OCI-LY7 (cell line): ENCODE measurements around the gene SKA2.

ENCODE experiments used
- EZH2phosphoT487 ChIP-seq: fragments of 200-600 bp; sonication (generic); IDR thresholded peaks from 2 replicates; pipeline ENCODE4 v1.6.1; 2018; ENCODE audit warnings: low read depth, borderline replicate concordance, mild to moderate bottlenecking, mixed run types, antibody characterized with exemption, low read length, moderate library complexity, mixed read lengths
- TF ChIP-seq, protein P1 (sequence below): fragments of 200-600 bp; sonication (generic); conservative IDR thresholded peaks from 2 replicates; pipeline ENCODE4 v1.5.1; 2014; ENCODE audit warnings: mild to moderate bottlenecking, antibody characterized with exemption, low read length, moderate library complexity, mixed read lengths

DNA sequence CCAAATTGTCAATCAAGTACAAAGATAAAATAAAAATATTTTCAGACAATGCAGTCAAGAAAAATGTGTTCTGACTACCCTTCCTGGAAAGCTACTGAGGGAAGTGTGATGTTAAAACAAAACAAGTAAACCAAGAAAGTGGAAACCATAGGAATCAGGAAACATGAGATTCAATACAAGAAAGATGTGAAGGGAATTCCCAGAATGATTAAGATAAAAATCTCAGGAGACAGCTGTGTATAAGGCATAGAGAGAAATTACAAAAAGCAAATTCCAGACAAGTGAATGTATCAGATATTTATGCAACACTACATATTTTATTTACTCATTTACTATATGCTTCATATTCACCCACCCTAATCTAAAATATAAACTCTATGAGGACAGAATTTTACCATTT, 80.5 kb downstream of the SKA2 start:
- TF ChIP-seq, protein P1, sequence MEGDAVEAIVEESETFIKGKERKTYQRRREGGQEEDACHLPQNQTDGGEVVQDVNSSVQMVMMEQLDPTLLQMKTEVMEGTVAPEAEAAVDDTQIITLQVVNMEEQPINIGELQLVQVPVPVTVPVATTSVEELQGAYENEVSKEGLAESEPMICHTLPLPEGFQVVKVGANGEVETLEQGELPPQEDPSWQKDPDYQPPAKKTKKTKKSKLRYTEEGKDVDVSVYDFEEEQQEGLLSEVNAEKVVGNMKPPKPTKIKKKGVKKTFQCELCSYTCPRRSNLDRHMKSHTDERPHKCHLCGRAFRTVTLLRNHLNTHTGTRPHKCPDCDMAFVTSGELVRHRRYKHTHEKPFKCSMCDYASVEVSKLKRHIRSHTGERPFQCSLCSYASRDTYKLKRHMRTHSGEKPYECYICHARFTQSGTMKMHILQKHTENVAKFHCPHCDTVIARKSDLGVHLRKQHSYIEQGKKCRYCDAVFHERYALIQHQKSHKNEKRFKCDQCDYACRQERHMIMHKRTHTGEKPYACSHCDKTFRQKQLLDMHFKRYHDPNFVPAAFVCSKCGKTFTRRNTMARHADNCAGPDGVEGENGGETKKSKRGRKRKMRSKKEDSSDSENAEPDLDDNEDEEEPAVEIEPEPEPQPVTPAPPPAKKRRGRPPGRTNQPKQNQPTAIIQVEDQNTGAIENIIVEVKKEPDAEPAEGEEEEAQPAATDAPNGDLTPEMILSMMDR: no peak
- TF ChIP-seq EZH2phosphoT487: no peak
